Fibroblast of pulmonary artery (primary cell): ENCODE results near the gene SLC66A2.

Experiments used
- DNase-seq: peaks from one replicate; pipeline ENCODE4 v3.0.0-alpha.2; 2010; ENCODE audit warnings: low read depth
- H3K4me3 ChIP-seq: replicated peaks from 2 replicates; pipeline ENCODE4 v1.5.1; 2011; ENCODE audit warnings: low read depth, mild to moderate bottlenecking, control low read depth, low read length, moderate library complexity
- TF ChIP-seq, protein P1 (sequence below): IDR thresholded peaks from 2 replicates; pipeline ENCODE4 v1.5.1; 2011; ENCODE audit warnings: mild to moderate bottlenecking, control low read depth, low read length, inconsistent platforms; ENCODE audit errors: missing control alignments

SLC66A2 gene

DNA sequence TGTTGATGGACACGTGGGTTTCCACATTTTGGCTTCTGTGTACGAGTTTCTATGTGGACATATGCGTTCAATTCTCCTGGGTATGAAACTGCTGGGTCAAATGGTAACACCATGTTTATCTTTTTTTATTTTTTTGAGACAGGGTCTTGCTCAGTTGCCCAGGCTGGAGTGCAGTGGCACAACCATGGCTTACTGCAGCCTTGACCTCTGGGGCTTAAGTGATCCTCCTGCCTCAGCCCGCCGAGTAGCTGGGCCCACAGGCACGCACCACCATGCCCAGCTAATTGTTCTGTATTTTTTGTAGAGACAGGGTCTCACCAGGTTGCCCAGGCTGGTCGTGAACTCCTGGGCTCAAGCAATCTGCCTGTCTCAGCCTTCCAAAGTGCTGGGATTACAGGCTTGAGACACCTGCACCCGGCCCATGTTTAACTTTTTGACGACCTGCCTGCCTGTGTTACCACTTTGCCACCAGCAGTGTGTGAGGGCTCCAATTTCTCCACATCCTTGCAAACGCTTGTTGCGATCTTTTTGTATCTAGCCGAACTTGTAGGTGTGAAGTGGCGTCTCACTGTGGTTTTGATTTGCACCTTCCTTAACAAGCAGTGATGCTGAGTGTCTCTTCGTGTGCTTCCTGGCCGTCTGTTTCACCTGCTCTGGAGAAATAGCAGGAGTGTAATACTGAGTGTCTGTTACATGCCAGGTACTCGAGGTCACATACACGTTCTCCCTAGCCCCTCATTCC lies 19.9 kb upstream of the SLC66A2 start:
- H3K4me3 ChIP-seq, result no peak overlapping the region
- no peak for DNase-seq
- TF ChIP-seq, protein P1, sequence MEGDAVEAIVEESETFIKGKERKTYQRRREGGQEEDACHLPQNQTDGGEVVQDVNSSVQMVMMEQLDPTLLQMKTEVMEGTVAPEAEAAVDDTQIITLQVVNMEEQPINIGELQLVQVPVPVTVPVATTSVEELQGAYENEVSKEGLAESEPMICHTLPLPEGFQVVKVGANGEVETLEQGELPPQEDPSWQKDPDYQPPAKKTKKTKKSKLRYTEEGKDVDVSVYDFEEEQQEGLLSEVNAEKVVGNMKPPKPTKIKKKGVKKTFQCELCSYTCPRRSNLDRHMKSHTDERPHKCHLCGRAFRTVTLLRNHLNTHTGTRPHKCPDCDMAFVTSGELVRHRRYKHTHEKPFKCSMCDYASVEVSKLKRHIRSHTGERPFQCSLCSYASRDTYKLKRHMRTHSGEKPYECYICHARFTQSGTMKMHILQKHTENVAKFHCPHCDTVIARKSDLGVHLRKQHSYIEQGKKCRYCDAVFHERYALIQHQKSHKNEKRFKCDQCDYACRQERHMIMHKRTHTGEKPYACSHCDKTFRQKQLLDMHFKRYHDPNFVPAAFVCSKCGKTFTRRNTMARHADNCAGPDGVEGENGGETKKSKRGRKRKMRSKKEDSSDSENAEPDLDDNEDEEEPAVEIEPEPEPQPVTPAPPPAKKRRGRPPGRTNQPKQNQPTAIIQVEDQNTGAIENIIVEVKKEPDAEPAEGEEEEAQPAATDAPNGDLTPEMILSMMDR, result no peak

DNA sequence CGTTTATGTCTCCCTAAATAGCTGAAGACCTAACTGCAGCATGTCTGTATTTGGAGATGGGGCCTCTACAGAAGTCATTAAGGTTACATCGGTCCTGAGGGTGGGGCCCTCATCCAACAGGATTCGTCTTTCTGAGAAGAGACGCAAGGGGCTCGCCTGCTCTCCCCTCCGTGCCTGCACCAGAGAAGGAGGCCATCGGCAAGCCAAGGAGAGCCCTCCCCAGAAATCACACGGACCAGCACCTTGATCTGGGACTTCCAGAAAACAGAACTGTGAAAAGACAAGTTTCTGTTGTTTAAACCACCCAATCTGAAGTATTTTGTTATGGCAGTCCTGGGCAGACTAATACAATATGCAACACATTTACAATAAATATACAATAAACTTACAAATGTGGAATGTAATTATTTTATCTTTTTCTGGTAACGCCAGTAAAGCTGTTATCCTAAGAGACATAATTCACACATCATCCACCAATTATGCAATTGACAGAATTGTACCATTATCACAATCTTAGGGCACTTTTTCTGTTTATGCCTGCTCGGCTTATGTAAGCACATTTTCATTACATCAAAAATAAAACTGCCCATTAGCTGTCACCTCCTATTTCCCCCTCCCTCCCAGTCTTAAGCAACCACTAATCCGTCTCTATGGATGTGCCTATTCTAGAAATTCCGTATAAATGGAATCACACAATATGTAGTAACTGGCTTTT lies 19.1 kb upstream of the SLC66A2 start:
- TF ChIP-seq, protein P1, result no peak
- no peak for DNase-seq
- no peak overlapping the region for H3K4me3 ChIP-seq

DNA sequence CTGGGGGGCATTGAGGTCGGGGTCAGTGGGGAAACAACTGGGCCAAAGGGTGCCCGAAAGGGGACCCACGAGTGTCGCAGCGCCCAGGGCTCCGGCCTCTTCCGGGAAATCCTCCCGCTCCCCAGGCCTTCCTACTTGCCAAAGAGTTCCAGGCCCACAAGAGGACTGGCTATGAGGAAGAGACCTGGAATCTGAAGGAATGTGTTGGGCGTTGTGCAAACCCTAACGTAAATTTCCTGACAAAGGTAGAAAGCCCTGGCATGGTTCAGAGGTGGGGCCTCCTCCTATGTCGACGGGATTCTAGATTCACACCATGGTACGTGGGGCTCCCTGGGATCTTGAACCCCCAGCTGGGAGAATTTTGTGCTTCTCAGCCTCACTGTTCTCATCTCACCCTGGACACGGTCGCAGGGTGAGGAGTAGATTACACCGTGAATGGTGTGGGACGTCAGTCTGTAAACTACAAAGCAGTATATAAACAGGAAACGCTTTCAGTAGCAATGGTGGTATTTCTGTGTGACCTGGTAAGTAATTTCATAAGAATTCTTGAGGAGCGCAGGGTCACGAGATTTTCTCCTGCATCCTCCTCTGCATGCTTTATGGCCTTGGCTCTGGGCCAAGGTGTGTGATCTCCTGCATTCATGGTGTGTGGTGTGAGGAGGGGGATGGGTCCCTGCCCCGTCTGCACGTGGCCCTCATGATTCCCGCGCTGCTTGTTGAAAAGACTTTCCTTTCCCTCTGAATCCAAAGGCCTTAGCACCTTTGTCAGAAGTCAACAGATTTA lies 13.9 kb upstream of the SLC66A2 start:
- TF ChIP-seq, protein P1, result no peak
- DNase-seq, result peak; percentile 90
- peak overlapping the region; percentile 67 for H3K4me3 ChIP-seq

DNA sequence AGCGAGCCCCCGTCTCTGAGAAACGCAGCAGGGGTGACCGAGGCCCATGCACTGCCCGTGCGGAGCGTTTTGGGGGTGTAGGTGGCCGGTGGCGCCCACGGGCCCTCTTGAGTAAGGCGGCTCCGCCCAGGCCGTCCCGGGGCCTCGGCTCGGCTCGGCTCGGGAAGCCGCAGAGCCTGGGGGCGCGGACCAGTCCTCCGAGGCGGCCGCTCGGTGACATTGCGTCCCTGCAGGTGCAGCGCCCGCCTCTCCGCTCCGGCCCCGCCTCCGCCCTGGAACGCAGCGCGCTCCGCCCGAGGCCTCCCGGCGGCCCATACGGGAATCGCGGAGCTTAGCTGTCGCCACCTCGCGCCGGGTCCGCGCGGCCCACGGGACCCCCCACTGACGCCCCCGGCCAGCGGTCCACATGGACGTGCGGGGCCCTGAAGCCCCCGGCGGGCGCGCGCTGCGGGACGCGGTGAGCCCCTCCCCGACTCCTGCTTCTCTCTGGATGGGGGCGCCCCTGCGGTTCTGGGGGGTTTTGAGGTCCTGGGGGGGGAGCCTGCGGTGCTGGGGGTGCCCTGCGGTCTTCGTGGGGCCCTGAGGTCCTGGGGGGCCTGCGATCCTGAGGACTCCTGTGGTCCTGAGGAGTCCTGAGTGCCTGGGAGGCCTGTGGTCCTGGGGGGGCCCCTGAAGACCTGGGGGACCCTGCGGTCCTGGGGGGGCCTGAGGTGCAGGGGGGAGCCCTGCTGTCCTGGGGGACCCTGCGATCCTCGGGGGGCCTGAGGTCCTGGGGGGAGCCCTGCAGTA lies 13.1 kb upstream of the SLC66A2 start, which contains the start of gene HSBP1L1:
Gene HSBP1L1 (plus strand): TSS at position 314 of the 789 bp plus-strand sequence. CDS start 93 bp downstream, at position 407.
- TF ChIP-seq, protein P1, result no peak
- DNase-seq, result peak; percentile 51

DNA sequence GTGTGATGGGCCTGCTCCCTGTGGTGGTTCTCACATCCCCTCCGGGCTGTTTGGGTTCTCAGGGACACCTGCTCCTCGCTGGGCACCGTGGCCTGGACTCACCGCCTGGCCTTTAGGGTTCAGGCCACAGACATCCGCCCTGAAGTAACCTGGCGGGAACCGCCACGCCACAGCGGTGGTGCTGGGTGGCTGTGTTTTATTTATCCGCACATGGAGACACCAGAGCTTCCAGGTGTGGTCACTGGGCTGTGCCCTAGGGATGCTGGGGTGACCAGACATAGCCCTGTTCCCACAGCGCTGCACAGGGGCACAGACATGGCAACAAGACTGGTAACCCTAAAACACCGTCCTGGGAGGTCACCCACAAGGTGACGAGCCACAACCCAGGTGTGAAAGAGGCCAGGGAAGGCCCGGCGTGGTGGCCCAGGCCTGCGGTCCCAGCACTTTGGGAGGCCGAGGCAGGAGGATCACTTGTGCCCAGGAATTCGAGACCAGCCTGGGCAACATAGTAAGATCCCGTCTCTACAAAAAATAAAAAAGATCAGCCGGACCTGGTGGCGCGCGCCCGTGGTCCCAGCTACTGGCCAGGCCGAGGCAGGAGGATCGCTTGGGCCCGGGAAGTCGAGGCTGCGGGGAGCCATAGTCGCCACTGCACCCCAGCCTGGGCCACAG lies 12.3 kb upstream of the SLC66A2 start:
- TF ChIP-seq, protein P1, result no peak
- peak overlapping the region; percentile 67 for H3K4me3 ChIP-seq
- DNase-seq, result no peak

More for the DNA sequence above, 13.1 kb upstream of the SLC66A2 start, which contains the start of gene HSBP1L1:
- H3K4me3 ChIP-seq, result peak within 1 kb of the TSS; percentile 67
